ENCODE data around the gene METTL1. TPM values are rescaled to one million over a fixed set of nuclear protein-coding genes. Genes with fewer than 3 reads are reported as not detected.
A peak's percentile ranks its signal among the peaks of the same experiment; 100 is the strongest.

Gene METTL1
- total and polyA plus RNA-seq, 3 donors from 2014 or later: 16.7 to 28.8 (median 22.8) TPM

GRCh38 chr12:57746025-57746424, 25.9 kb downstream of the METTL1 start:
- WGBS, 2 donors: 66 to 70% methylated on average over 3 of the region's 3 CpGs
- intact Hi-C loops (cut with DNase I; ENCODE audit: low total_unique reads): no loop called here
- Histone ChIP-seq H3K4me3 (no peak overlapping the region), H3K4me1 (peaks cover 5% of the 10 kb centered on the region), H3K27me3 (no peaks in the 10 kb centered on the region), H3K27ac (peak overlapping the region; percentile 85 to 97), H3K36me3 (ENCODE audit: low read depth, missing control alignments) (peaks cover 6% of the 10 kb centered on the region), H3K9me3 (no peaks in the 10 kb centered on the region)
- TF ChIP-seq, protein P1, sequence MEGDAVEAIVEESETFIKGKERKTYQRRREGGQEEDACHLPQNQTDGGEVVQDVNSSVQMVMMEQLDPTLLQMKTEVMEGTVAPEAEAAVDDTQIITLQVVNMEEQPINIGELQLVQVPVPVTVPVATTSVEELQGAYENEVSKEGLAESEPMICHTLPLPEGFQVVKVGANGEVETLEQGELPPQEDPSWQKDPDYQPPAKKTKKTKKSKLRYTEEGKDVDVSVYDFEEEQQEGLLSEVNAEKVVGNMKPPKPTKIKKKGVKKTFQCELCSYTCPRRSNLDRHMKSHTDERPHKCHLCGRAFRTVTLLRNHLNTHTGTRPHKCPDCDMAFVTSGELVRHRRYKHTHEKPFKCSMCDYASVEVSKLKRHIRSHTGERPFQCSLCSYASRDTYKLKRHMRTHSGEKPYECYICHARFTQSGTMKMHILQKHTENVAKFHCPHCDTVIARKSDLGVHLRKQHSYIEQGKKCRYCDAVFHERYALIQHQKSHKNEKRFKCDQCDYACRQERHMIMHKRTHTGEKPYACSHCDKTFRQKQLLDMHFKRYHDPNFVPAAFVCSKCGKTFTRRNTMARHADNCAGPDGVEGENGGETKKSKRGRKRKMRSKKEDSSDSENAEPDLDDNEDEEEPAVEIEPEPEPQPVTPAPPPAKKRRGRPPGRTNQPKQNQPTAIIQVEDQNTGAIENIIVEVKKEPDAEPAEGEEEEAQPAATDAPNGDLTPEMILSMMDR (IDR thresholded peaks at IDR 0.05): no peak
- TF ChIP-seq POLR2A (IDR thresholded peaks at IDR 0.05): no peak
- DNase-seq: no peak

GRCh38 chr12:57745485-57745881, 26.4 kb downstream of the METTL1 start:
- 19 to 24% methylated on average over 8 of the region's 8 CpGs for WGBS, 2 donors
- no peaks in the 10 kb centered on the region for H3K9me3 ChIP-seq
- H3K36me3 ChIP-seq (ENCODE audit: low read depth, missing control alignments): peaks cover 6% of the 10 kb centered on the region
- H3K27ac ChIP-seq: peak overlapping the region; percentile 85 to 97
- peaks cover 4% of the 10 kb centered on the region for H3K4me1 ChIP-seq
- no peaks in the 10 kb centered on the region for H3K27me3 ChIP-seq
- H3K4me3 ChIP-seq: peak overlapping the region; percentile 73
- DNase-seq: no peak
- intact Hi-C loops (cut with DNase I; ENCODE audit: low total_unique reads): no loop called here
- TF ChIP-seq POLR2A (IDR thresholded peaks at IDR 0.05): no peak

DNA sequence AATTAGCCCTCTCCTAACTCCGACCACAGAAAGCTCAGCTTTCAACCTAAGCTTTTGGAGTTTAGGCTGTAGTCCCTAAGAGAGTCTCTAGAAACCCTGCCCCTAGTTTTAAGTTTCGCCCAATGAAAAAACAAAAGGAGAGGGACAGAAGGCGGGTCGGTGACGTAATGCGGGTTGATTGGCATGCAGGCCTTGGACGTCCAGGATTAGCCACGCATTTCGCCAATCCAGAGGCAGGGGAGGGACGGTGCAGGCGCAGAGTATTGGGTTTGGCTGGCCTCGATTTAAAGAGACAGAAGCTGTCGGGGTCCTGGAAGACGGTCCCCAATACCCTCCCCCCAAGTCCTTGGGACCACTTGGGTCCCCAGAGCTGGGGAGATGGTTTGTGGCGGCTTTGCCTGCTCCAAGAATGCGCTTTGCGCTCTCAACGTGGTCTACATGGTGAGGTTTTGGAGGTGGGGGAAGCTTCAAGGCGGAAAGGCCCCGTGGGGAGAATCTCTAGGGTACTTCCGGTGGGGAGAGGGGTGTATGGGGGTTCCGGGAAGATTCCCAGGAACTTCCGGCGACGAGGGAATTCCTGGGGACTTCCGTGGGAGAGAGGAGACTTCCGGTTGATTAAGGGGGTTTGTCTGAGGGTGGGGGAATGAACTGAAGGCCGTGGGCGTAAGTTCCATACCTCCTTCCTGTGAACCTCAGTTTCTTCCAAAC, 27.0 kb downstream of the METTL1 start, which contains the start of gene TSPAN31:
TSPAN31 (plus strand) TSS at position 263 of the 708 bp plus-strand sequence; CDS start at position 379, 116 bp downstream.
- WGBS, 2 donors: 1% methylated on average over 29 of the region's 29 CpGs
- H3K36me3 ChIP-seq (ENCODE audit: low read depth, missing control alignments): peaks cover 6% of the 10 kb centered on the region
- peaks cover 4% of the 10 kb centered on the region for H3K4me1 ChIP-seq
- intact Hi-C loops (cut with DNase I; ENCODE audit: low total_unique reads): no loop called here
- peak within 1 kb of the TSS; percentile 73 for H3K4me3 ChIP-seq
- TF ChIP-seq, protein P1 (IDR thresholded peaks at IDR 0.05): peak in 1 of 3 experiments; percentile 16
- no peak for TF ChIP-seq POLR2A (IDR thresholded peaks at IDR 0.05)
- no peaks in the 10 kb centered on the region for H3K9me3 ChIP-seq
- H3K27ac ChIP-seq: peak within 1 kb of the TSS; percentile 85 to 97
- H3K27me3 ChIP-seq: no peaks in the 10 kb centered on the region
- peak; percentile 99 for DNase-seq

DNA sequence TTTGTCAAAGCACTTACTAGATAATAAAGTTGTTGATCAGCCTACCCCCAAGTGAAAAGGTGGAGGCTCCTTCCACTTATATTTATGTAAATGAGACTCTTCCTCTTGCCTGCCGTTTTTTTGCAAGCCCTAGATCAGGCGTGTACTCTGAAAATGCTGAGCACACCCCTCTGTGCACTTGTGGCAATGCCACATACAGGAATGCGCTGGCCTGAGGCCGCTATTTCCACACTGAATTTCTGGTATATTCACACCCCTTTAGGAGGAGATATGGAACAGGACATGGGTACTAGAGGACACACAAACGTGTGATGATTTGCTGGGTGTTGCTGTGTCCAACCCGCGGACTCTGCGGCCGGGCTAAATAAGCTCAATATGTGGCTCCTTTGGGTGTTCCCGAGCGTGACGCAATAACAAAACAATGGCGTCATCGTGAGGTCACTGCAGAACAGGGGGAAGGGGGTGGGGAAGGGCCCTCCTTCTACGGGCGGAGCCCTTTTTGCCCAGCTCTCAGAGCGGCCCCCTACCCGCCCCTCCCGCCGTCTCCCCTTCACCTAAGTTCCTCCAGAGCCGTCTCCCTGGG, 27.6 kb downstream of the METTL1 start:
- DNase-seq: peak; percentile 69
- TF ChIP-seq, protein P1 (IDR thresholded peaks at IDR 0.05): no peak
- no peak for TF ChIP-seq POLR2A (IDR thresholded peaks at IDR 0.05)
- WGBS, 2 donors: 8 to 9% methylated on average over 17 to 21 of the region's 21 CpGs
- peak overlapping the region; percentile 73 for H3K4me3 ChIP-seq
- H3K36me3 ChIP-seq (ENCODE audit: low read depth, missing control alignments): peaks cover 6% of the 10 kb centered on the region
- H3K27me3 ChIP-seq: no peaks in the 10 kb centered on the region
- H3K4me1 ChIP-seq: peaks cover 4% of the 10 kb centered on the region
- no peaks in the 10 kb centered on the region for H3K9me3 ChIP-seq
- H3K27ac ChIP-seq: peak overlapping the region; percentile 85 to 97
- intact Hi-C loops (cut with DNase I; ENCODE audit: low total_unique reads): no loop called here

GRCh38 chr12:57743769-57744168, 28.1 kb downstream of the METTL1 start:
- intact Hi-C loops (cut with DNase I; ENCODE audit: low total_unique reads): no loop called here
- TF ChIP-seq, protein P1 (IDR thresholded peaks at IDR 0.05): no peak
- TF ChIP-seq POLR2A (IDR thresholded peaks at IDR 0.05): no peak
- Histone ChIP-seq H3K9me3 (no peaks in the 10 kb centered on the region), H3K4me1 (peaks cover 4% of the 10 kb centered on the region), H3K27me3 (no peaks in the 10 kb centered on the region), H3K27ac (peak overlapping the region in 1 of 2 donors; percentile 97), H3K36me3 (ENCODE audit: low read depth, missing control alignments) (peaks cover 3% of the 10 kb centered on the region), H3K4me3 (peak overlapping the region in 1 of 2 donors; percentile 73)
- DNase-seq: no peak
- 51 to 80% methylated on average over 2 of the region's 2 CpGs for WGBS, 2 donors
